Fibroblast of upper back skin (primary cell): ENCODE results near the gene KCNJ10.
"Not testable (repeated sequence)": the region's sequence is repeated elsewhere in the genome, so short reads cannot be mapped to it uniquely, and the experiment has no call there.

Experiments used
- DNase-seq: peaks from one replicate; pipeline ENCODE4 v3.0.0-alpha.2; 2013

KCNJ10 gene

DNA sequence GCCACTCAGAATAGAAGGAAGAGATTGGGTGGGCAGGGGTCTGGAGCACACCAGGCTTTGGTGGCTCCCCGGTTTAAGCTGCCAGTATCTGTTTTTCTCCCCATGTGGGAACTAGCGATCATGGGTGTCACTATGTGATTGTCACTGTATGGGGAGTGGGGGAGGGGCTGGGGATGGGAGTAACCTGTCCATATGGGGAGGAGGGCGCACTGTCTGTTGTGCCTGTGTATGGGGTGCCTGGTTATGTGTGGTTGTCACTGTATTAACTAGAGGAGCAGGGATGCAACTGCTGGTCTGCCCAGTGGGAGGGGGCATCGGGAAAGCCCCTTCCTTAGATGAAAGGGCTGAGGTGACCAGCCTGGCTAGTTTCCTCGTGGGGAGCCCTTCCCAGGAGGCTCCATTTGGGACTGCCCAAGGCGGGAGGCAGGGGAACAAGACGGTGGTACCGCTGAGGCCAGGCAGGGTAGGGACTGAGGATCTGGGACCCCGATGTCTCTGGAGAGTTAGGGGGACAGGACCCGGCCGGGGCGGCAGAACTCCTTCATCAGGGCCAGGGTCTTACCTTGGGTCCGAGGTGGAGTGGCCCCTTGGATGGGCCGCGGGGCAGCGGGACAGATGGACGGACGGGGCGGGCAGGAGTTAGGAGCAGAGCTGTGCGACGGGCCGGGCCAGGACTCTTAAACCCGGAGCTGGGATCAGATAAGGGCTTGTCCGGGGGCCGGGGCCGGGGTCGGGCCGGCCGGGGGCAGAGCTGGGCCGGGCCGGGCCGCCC, at the start of gene KCNJ10:
KCNJ10 (minus strand) TSS at position 701 of the 772 bp plus-strand sequence. CDS start 27,628 bp downstream, outside the sequence.
- no peak for DNase-seq

DNA sequence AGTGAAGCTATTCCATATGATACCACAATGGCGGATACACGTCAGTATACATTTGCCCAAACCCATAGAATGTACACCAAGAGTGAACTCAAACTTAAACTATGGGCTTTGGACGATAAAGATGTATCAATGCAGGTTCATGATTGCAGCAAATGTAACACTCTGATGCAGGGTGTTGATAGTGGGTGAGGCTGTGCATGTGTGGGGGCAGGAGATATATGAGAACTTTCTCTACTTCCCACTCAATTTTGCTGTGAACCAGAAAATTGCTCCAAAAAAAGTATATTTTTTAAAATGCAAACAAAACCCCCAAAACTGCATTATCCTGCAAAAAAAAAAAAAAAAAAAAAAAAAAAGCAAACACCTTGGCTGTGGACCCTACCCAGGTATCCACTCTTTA, 49.0 kb upstream of the KCNJ10 start:
- DNase-seq: no peak

DNA sequence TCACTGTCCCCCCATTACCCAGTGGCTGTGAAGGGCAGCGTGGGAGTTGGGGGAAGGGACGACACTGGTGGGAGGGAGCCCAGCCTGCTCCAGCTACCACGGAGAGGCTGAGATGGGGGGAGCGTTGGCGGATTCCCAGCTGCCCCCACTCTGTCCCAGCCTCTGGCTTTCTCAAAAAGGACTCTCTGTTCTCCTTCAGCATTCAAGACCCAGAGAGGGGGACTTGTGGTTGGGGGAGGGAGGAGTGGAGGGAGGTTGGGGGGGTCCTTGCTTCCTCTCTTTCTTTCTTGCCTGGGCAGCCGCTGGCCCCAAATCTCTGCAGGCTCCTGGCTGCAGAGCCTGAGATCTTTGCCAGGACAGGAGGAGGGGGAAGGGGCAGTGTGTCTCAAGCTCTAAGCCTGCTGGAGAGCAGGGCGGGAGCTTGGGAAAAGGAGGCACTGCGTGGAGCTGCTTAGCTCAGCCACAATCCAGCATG, 47.8 kb upstream of the KCNJ10 start:
- DNase-seq: peak; percentile 66

DNA sequence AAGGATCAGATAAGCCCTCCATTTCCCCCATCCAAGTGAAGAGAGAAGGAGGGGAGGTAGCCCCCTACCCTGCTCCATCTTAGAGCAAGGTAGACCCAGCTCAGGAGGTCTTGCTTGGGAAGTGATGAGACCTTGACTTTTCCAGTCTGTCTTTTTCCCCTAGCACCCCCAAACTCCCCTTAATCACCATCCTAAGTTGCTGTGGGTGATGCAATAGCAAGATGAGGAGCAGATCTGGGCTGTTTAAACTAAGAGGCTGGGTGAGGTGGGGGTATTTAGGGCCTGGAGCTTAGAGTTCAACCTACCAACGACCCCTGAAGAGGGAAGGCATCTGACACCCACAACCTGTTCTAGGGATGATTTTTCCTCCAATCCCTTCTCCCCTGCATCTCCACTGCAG, 47.3 kb upstream of the KCNJ10 start:
- DNase-seq: no peak

DNA sequence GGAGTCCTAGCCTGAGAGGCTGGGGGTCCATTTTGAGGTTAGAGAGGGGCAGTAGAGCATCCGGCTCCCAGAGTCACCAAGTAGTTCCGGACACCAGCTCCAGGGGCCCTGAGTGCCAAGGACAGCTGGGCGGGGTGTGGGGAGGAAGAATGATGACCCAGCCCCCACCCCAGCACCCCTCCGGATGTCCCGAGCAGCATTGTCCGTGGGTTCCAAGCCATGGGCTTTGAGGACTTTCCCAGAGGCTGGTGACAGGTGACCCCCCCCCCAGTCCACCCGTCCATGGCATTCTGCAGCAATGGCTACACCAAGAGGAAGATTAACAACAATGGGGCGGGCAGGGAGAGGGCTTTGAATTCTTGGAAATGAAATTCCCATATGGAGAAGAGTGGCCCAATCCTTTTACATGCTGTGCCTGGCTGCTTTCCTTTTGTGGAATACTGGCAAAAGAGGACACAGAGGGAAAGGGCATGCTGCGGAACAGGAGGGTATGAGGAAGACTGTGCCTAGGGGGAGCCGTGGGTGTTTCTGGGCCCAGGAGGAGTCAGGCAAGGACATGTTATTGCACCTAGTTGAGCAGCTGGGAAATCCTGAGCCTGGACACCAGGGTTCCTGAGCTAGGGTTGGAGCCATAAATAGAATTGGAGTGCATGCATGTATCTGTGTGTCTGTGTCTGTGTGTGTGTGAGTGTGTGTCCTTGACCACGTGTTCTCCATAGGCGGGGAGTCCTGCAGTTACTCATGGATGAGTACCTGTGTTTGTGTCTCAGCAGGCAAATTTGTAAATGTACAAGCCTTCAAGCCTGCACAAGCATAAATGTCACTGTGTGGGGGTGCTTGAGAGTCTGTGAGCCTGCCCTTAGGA, 46.6 kb upstream of the KCNJ10 start:
- peak; percentile 53 for DNase-seq

DNA sequence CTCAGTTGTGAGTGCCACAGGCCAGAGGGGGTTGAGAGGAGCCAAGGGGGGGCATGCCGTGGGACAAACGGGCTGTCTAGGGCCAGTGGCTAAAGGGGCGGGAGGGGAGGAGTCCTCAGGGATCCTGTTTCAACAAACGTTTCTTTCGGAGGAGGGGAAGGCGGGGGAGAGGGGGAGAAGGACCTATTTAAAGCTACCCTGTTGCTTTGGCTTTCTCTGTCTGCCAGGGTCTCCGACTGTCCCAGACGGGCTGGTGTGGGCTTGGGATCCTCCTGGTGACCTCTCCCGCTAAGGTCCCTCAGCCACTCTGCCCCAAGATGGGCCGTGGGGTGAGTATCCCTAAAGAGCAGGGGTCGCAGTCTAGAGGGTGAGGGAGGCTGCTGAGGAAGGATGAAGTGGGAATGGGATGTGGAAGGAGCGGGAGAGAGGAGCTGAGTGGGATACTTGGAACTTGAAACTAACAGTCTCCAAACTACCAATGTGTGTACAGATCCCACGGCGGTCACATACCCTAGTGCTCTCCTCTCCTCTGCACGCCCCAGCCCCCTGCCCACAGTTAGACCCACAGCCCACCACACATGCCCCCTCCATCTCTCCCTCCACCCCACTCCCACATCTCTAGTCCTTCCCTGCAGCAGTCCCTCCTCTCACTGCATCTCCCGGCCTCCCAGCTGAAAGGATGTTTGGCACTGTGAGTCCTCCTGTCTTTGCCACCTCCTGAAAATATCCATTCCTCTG, 45.8 kb upstream of the KCNJ10 start, which contains the start of gene ATP1A2:
ATP1A2 (plus strand) TSS at position 215 of the 738 bp plus-strand sequence; CDS start at position 318, 103 bp downstream.
- no peak for DNase-seq

DNA sequence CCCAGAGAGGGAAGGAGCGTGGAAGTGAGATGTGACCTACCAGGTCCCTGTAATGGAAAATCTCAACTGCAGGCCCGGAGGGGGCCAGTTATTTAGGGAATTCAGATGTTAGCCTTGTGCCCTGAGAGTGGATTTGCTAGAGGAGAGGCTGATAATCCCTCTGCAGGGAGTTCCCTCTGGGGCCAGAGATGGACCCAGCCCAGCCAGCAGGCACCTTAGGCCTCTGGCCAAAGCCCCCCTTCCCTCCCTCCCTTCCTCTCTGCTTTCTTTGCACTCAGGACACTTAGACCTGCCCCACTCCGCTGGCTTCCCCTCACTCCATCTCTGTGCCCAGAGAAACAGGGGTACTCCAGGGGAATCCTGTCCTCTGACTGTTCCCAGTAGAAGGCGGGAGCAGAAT, 44.1 kb upstream of the KCNJ10 start:
- DNase-seq: no peak

DNA sequence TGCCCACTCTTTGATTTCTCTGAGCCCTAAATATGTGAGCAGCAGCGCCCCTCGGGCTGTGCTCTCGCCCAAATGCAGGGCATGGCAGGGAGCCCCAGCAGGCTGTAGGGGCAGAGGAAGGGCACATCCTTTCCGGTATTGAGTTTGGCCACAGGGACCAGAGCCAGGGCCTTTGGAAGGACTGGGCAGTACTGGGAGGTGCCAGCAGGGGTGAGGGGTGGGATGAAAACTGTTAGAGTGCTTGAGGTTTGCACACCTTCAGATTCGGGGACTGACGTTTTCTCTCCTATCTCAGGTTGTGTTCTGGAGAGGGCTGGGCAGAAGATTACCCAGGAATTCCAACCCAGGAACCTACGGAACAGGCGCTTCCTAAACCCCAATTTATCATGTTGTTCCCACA, 43.4 kb upstream of the KCNJ10 start:
- no peak for DNase-seq

DNA sequence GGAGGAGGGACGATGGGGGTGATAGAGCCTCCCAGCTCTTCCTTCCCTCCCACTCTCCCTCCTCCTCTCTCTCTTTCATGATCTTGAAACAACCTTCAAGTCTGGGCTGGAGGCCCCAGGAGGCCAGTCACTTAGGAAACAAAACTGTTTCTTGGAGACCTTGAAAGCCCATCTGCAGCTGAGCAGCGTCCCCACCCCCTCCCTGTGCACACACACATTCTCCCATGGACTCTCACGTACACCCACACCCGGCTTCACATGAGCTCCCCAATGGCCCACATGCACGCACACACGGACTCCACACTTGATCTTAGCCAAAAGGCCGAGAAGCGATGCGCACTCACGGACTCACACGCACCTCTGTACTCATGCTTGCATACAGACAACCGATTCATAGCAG, 42.4 kb upstream of the KCNJ10 start:
- peak; percentile 46 for DNase-seq

DNA sequence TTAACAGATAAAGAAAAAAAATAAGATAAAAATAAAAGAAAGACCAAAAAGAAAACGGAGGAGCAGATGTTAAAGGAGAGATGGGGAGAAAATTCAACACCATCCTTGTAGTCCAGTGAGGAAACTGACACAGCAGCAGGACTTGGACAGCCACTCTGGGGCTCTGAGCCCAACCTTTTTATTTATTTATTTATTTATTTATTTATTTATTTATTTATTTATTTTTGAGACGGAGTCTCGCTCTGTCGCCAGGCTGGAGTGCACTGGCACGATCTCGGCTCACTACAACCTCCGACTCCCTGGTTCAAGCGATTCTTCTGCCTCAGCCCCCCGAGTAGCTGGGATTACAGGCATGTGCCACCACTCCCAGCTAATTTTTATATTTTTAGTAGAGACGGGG, 41.5 kb upstream of the KCNJ10 start:
- not testable (repeated sequence) for DNase-seq

DNA sequence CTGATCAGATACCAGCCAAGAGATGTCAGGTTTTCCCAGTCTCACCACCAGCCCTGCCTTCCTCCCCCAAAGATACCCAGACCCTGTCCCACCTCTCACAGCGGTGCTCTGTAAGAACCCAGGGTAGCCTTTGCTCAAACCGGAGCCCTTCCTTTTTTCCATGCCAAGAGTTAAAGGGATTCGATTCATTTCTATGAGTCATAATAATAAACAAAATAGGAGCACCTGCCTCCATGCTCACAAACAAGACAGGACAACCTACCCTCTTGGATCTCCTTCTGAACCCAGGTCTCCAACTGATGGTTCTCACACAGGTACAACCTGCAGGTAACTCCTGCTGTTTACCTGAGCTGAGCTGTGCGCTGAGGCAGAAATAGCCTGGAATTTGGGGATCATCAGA, 39.7 kb upstream of the KCNJ10 start:
- no peak for DNase-seq

DNA sequence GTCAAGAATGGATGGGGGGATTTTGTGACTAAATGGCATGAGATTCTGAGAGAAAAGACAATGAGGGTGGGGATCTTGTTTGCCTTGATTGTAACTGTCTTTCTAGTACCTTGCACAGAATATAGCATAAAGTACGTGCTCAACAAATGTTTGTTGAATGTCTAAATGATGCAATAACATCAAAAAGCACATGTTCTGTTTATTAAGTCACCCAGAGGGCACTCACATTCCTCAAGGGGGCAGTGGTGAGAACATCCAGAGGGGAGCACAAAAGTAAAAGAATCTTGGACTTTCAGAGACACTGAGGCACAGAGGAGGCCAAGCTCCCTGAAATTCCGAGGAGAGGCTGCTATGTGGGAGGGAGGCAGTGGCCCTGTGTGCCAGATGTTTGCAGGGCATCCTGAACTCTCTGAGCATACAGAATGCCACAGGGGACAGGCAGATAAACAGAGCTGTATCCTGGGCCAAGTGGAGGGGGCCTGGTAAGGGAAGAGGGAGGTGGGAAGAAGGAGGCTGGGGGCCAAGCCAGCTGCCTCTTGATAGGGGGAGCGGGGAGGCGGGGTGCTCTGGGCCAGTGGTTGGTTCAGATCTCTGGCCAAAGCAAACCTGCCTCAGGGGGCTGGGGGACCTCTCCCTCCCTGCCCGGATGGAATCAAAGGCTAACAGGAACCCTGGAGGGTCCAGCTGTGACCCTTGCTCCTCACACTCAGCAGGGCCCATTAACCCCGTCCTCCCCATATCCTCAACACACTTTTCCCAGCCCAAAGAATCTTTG, 39.1 kb upstream of the KCNJ10 start:
- DNase-seq: peak; percentile 52

DNA sequence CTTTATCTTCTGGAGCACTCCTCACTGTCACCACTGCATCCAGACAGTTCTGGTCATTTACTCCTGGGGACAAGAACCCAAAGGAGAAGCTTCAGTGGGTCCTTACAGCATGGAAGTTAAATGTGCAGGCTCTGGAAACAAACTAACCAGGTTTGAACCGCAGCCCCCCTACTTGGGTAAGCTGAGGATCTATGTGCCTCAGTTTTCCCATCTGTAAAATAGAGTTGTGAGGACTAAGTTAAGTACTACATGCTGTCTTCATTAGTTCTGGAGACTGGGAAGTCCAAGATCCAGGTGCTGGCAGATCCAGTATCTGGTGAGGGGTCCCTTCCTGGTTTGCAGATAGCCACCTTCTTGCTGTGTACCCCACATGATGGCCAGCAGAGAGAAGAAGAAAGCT, 37.6 kb upstream of the KCNJ10 start:
- DNase-seq: no peak

DNA sequence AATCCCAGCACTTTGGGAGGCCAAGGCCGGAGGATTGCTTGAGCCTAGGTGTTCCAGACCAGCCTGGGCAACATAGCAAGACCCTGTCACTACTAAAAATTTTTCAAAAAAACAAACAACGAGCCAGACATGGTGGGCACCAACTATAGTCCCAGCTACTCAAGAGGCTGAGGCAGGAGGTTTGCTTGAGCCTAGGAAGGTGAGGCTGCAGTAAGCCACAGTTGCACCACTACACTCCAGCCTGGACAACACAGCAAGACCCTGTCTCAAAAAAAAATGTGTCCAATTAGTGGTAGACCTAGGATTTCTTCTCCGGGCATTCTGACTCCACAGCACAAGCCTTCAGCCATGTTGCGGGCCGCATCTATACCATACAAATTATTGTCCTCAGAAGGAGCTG, 35.2 kb upstream of the KCNJ10 start:
- DNase-seq: no peak

DNA sequence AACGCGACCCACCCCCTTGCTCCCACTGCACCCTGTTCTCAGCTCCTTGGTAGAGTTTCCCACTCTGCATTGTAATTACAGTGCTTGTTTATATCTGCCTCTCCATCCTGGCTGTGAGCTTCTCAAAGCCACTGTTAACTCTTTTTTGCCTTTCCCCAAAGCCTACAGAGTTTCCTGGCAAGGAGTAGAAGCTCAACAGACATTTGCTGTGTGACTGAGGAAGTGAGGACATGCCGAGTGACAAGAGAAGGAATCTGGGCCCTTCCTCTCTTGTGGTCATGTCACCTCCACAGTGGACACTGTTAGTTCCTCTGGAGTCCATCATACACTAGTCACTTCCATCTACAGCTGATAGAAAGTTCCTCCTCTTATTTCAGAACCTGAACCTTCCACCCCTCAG, 34.5 kb upstream of the KCNJ10 start:
- no peak for DNase-seq

DNA sequence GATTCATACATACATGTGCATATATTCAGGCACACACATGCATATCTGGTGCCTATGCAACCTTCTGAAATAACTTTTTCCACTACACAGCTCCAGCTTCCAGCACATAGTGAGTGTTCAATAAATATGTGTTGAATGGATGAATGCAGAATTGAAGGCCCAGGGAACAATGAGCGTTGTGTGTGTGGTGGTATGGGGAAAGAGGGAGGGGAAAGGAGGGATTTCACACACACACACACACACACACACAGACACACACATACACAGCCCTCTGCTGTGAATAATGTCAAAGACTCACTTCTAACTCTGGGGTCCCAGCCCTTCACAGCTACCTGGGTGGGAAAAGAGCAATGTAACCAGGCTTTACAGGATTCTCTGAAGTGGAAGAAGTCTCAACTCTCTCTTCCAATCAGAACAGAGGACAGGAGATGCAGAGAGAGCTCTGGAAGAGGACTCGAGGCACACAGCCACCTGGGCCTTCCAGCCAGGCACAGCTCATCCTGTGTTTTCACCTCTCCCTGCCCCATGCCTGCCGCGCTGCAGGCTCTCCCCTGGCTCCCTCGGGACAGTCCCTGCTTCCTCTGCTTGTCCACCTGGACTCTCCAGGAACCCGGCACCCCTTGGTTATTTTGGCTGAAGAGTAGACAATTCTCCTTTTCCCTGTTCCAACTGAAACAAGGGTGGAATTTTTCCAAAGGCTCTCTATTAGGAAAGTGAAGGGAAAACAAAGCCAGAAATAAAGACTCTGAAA, 33.9 kb upstream of the KCNJ10 start:
- DNase-seq: no peak

DNA sequence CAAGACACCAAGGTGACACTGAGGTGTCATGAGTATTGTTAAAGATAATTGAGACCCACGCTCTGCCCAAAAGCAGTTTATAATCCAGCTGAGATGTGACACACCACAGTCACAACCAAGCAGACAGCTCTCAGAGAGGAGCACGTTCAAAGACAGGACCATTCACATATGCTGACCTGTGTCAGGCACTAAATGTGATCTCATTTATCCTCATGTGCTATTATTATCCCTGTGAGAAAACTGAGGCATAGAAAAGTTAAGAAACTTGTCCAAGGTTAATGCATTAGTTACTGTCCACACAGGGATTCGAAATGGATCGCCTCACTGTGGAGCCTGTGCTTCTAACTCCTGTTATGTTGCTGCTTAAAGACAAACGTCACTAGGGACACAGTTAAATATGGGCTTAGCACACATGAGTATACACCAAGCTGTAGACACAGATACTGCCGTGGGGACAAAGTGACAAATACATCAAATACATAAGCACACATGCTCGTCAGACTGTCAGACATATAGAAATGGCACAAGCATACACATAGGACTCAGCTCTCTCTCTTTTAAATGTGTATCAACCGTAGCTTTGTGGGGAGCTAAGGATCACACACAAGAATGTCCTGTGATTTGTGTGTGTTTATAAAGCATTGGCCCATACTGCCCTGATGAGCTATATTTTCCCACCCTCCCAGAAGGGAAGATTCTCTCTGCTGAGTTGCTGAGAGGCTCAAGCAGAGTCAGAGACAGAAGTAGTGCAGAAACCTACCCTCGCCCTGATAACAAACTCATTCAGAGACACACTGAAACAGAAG, 32.0 kb upstream of the KCNJ10 start:
- no peak for DNase-seq

DNA sequence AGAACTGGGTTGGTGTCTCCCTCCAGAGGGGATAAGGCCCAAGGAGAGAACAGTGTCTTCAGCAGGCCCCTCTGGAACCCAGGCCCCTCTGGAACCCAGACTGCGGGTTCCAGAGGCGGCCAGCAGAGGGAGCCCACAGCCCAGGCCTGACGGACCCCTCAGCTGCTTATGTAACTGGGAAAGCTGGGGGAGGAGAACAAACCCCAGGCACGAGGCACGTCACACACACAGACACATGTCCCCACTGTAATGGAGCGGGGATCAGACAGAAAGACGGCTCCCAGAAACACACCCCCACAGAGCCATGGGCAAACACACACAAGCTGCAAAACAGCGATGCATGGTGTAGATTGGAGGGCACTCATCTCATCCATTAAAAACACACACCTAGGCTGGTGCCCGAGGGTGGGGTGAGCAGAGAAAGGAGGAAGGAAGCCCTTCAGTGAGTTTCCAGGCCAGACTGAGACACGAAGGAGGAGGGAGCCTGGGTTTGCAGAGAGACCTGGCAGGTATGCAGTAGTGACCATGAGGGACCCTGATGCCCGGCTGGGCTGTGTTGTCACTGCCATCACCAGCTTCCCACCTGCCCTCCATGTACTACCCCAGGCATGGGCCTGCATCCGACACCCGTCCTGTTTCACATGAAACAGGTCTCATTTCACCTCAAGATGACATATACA, 31.2 kb upstream of the KCNJ10 start:
- DNase-seq: peak; percentile 73

DNA sequence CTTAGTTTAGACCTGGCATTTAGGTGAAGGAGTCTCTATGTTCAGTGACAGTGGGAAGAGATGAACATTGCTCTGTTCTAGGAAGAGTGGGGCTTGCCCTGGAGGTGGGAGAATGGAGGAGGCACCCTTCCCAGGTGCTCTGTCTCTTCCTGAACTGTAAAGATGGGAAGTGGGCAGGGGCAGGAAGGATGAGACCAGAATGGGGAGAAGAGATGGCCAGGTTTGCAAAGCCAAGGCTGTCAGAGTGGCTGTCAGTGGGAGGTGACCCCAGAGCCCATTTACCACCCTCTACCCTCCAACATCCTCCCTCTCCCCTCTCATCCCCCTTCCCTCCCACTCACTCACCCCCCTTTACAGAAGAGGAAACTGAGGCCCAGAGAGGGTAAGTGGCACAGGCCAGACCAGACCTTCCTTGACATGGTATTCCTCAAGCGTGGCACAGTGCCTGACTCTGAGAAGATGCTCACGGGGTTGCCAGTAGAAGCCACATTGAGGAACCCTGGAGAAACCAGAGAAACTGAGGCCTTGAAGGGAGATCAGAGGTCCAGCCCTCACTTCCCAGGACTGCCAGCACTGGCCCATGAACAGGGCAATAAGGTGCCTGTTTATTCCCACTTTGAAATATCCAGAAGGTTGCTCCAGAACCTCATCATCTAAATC, 29.9 kb upstream of the KCNJ10 start:
- no peak for DNase-seq
